Adrenal gland (tissue), 5 donors: ENCODE data around the gene LPIN1.

ENCODE experiments used
- CTCF ChIP-seq, 6 experiments: fragments of 450-650 bp in 4 of 6; fragments of 200-600 bp in 2 of 6; sonication (generic) in 1 of 6; IDR thresholded peaks; 1 replicate in 5 of 6; 2 replicates in 1 of 6; pipeline versions ENCODE4 v1.5.1 to v1.8.0; 2016 to 2021; ENCODE audit warnings: antibody characterized with exemption in 6 of 6, mild to moderate bottlenecking in 2 of 6, moderate library complexity in 1 of 6
- POLR2A ChIP-seq, 2 donors: fragments of 450-650 bp; IDR thresholded peaks; one replicate each; pipeline ENCODE4 v1.6.1; 2017; ENCODE audit warnings: antibody characterized with exemption in 2 of 2, mild to moderate bottlenecking in 2 of 2, moderate library complexity in 1 of 2
- donor health status: DM: no; HTN: no; CAD: no.

- TF ChIP-seq CTCF (IDR thresholded peaks at IDR 0.05): no peak
- no peak for TF ChIP-seq POLR2A (IDR thresholded peaks at IDR 0.05)
These were observed 21.3 kb downstream of the LPIN1 start for GRCh38 chr2:11767779-11768178.
